ENCODE results near the gene ARGLU1.

DNA sequence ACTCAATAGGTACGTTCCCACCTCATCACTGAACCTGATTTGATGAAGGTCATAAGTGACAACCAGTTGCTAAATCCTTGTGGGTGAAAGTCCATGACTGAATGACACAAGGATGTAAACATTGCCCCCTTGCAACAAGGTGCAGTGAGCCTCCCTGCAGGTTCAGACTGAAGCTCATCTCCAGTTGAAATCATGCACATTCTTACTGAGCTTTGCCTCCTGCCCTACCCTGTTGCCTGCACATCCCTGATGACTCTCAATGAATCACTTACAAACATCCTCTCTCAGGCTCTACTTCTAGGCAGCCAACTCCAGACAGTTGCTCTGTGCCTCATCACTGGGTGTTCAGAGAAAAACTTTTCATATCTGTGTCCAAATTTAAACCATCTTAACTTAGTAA is 42.5 kb upstream of the ARGLU1 start:
- TF ChIP-seq, protein P1, sequence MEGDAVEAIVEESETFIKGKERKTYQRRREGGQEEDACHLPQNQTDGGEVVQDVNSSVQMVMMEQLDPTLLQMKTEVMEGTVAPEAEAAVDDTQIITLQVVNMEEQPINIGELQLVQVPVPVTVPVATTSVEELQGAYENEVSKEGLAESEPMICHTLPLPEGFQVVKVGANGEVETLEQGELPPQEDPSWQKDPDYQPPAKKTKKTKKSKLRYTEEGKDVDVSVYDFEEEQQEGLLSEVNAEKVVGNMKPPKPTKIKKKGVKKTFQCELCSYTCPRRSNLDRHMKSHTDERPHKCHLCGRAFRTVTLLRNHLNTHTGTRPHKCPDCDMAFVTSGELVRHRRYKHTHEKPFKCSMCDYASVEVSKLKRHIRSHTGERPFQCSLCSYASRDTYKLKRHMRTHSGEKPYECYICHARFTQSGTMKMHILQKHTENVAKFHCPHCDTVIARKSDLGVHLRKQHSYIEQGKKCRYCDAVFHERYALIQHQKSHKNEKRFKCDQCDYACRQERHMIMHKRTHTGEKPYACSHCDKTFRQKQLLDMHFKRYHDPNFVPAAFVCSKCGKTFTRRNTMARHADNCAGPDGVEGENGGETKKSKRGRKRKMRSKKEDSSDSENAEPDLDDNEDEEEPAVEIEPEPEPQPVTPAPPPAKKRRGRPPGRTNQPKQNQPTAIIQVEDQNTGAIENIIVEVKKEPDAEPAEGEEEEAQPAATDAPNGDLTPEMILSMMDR (IDR thresholded peaks at IDR 0.05), result no peak
- no peak for TF ChIP-seq ZFX (IDR thresholded peaks at IDR 0.05; ENCODE audit: borderline replicate concordance)

Measured in 22Rv1 (cell line).